ENCODE results near the gene GALNT2.

Gene GALNT2

DNA sequence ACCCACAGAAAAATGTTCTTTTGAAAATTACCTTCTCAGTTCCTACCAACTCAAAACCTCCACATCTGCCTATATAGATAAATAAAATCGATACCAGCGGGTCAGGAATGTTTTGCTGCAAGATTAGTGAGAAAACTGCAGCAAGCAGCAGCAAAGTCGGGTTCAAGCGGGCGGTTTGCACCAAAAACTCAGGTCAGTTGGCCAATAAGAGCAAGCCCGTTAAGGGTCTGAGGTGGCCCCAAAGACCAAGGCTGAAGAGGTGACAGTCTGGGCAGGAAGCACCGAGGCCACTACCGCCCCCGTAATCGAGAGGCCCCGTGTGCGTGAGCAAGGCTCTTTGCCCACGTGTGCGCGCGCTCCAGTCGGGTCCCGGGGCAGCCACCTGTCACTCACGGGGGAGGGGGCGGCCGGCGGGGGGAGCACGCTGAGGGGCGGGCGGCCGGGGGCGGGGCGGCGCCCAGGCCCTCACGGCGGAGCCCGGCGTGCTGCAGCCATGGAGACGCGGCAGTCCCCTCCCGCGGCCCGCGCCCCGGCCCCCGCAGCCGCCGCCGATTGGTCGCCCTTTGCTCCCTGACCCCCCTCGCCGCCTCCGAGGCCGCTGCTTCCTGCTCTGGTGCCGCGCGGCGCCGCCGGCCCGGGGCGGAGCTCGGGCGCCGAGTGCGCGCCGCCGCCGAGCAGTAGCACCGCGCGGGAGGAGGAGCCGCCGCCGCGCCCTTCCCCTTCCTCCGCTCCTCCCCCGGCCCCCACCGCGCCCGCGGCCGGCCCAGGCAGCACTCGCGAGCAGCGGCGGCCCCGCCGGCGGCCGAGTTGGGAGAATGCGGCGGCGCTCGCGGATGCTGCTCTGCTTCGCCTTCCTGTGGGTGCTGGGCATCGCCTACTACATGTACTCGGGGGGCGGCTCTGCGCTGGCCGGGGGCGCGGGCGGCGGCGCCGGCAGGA, at the start of gene GALNT2:
Gene GALNT2 (plus strand): TSS at position 773 of the 939 bp plus-strand sequence. CDS start 43 bp downstream, at position 816.
- DNase-seq, result peak; percentile 75 to 81

DNA sequence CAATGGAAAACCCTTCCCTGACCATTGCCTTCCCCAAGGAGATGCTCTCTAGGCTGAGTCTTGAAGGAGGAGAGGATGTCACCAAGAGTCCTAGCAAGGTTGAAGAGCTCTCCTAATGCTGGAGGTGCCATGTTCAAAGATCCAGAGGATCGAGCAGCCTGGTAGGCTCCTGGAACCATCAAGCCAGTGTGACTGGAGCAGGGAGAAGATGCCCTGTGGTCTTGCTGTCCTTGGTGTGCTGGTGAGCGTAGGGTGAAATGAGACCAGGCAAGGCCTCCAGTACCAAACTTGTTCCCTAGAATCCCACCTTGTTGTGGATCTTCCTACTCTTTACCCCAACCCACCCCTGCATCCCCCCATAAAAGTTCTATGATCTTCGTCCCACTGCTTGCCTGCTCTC, 46.6 kb upstream of the GALNT2 start:
- no peak for DNase-seq

DNA sequence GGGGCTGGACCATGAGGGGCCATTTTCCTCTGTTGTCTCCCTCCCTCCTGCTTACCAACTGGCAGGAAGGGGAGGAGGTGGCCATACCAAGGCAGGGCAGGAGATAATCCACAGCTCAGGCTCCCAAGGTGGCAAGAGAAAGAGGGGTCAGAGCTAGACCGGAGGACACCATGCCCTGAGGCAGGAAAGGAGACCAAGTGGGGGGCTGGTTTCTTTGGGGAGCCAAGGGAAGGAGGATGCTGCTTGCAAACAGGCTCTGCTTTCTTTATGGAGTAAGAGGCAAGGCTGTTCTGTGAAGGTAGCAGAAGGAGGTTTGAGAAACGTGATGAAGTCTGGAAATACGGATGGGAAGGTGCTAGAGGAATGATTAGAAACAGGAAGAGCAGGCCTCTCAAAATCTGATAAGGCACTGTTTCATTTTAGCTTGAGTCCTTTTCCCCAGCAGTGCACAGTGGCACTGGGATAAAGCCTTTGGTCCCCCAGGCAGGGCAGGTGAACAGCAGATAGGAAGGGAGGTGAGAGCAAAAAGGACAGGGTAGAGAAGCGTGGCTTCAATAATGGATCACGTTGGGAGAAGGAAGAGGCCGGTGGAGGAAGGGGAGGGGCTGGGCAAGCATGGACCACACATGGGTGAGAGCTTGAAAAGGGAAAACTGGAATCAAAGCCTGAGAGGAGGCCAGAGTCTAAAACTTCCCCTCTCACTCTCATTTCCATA, 44.2 kb upstream of the GALNT2 start:
- DNase-seq, result no peak

DNA sequence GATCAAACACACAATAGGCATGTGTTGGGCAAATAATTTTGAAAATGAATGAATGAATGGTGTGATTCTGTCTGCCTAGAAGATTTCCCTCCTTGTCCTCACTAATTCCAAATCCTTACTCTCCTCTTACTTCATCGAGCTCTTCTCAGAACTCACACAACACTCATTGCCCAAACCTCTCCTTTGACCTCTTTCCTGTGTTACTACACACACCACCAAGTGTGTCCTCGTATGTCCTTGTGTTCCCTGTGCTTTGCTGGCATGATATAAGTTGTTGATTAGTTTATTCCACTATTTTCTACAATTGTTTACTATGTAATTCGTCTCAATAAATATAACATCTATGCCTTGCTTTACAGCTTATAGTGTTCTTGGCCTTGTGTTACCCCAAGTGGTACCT, 41.4 kb upstream of the GALNT2 start:
- no peak for DNase-seq

DNA sequence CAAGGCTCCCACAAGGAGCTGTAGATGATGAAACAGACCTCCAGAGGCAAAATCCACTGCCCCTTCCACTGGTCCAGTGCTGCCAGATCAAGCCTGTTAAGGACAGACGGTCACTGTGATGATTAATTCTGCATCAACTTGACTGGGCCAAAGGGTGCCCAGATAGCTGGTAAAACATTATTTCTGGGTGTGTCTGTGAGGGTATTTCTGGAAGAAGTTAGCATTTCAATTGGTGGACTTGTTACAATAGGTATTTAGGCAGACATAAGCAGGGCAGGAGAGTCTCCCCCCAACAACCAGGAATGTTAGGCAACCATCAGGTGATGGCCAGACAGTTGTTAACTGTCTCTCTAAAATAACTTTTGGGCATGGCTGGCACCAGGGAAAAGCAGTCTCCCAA, 40.9 kb upstream of the GALNT2 start:
- DNase-seq, result no peak

DNA sequence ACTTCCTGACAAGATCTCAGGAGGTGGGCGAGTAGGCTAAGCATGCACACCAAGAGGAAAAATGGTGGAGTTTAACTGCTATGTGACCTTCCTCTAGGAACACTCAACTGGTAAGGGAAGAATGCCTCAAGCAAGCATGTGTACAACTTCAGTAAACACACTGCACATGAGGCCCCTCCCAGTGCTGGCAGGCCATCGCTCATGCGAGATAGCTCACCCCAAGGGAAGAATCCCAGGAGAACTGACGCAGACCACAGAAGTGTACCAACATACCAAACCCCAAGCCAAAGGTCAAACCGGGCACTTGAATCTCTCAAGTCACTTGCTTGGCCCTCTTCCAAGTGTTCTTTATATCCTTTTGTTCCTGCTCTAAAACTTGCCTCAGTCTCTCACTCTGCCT, 40.5 kb upstream of the GALNT2 start:
- no peak for DNase-seq

DNA sequence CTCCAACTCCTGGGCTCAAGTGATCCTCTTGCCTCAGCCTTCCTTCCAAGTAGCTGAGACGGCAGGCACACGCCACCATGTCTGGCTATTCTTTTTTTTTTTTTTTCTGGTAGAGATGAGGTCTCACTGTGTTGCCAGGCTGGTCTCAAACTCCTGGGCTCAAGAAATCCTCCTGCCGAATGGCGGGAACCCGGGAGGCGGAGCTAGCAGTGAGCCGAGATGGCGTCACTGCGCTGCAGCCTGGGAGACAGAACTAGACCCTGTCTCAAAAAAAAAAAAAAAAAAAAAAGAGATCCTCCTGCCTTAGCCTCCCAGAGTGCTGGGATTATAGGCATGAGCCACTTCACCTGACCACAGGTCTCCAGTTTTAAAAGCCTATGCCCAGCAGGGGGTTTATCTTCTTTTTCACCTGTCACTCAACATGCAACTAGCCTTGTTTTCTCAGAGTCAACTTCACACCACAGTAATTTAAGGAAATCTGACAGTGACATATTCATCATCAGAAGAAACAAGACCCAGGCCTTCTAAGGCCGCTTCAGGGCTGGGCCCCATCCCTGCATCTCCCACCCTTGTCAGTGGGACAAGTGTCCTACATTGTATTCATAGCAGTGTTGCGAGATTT, 38.3 kb upstream of the GALNT2 start:
- DNase-seq, result no peak

DNA sequence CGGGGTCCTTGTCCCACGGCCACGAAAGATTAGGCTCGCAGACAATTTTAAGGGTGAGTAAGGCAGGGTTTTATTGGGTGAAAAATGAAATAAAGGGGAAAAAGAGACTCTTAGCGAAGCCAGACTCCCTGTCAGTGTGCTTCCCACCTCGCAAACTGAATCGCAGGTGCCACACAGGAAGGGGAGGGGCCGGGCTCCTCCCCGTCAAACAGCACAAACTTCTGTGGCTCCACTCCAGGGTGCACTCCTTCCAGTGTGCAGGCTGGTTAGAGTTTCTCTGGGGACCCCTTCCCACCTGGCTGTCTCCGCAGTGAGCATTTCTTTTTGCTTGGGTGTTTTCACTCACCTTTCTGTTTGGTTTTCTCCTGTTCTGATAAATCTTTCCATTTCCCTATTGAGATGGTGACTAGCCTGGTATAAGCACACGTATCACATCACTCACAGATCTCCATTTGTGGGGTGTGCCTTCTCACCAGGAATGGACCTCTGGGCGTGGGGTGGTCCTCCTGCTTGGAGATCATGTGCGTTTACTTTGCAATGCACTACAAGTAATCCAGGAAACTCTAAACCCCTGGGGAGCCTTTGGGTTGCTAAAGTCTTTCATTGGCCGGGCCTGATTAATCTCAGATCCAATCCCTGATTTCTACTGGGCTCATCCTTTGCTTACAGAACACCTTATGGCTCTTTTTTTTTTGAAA, 37.6 kb upstream of the GALNT2 start:
- DNase-seq, result no peak

DNA sequence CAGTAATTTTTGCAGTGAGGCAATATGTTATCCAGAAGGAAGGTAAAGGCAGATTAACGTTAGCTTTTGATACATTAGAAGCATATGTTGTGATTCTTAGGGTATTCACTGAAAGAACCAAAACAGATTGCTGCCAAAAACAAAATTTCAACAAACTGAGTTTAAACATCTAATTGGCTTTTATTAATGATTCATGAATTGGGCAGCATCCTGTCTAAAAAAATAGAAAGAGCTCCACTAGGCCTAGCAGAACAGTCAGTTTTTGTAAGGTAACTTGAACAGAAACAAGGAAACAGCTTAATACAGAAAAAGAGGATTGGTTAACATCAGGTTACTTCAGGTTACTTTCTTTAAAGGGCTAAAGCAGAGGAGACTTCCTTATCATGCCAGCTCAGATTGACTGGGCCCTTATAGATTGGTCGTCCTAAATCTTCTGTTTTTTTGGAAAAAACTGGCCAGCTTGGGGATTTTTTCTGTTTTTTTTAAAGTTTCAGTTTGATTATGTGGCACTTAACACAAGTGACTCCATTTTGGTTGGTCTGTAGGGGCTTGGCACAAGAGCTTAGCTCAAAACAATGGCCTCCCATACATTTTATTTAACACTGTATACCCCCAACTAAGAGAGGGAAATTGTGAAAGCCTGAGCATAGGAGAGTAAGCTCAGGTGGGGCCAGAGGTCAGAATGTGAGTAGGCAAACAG, 36.8 kb upstream of the GALNT2 start:
- DNase-seq, result no peak

DNA sequence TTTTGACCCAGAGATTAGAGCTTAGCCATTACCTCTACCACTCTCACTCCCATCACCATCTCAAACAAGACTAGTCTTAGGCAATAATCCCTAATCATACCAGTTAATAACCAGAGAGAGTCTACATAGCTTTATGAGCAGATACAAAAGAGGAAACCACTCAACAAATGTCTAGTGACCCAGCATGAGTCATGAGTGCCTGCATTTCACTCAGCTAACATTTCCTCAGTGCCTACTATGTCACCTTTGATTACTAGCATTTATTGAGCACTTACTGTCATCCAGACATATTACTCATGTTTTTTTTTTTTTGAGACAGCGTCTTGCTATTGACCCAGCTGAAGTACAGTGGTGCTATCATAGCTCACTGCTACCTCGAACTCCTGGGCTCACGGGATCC, 35.9 kb upstream of the GALNT2 start:
- peak; percentile 25 to 41 for DNase-seq

DNA sequence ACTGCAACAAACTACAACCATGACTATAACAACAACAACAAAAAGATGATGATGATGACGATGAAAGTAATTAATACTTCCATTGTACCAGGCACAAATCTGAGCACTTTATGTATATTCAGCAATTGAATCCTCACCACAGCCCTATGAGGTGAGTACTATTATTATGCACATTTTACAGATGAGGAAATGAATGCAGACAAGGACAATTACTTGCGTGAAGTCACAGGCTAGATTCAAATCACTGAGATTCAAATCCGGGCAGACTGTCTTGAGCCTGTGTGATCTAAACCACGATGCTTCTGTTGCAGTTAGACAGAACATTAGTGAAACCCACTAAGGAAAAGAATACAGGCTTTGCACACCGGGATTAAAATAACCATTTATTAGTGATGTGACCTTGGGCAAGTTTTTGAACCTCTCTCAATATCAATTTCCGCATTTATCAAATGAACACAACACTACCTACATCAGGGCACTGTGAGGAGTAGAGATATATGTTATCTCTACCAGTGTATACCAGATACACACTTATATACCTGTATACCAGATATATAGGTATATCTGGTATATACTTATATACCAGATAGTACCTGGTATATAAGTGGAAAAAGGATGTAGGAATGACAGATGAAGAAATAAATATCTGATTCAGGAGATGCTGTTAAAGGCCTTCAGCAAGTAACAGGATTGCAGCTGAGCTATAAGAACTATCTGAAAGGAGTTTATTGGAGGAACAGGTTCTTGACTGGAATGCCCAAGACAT, 34.3 kb upstream of the GALNT2 start:
- DNase-seq, result no peak

DNA sequence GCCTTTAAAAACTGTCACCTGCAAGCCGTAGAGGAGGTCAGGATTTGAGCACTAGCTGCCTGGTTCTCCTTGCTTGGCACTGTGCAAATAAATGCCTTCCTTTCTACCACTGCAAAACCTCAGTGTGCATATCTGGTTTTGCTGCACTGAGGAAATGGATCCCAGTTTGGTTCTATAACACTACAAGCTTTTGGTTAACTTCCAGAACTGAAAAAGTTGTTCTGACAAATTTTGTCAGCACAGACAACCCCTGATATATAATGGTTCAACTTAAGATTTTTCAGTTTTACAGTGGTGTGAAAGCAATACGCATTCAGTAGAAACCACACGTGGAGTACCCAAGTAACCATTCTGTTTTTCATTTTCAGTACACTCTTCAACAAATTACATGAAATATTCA, 29.8 kb upstream of the GALNT2 start:
- no peak for DNase-seq

DNA sequence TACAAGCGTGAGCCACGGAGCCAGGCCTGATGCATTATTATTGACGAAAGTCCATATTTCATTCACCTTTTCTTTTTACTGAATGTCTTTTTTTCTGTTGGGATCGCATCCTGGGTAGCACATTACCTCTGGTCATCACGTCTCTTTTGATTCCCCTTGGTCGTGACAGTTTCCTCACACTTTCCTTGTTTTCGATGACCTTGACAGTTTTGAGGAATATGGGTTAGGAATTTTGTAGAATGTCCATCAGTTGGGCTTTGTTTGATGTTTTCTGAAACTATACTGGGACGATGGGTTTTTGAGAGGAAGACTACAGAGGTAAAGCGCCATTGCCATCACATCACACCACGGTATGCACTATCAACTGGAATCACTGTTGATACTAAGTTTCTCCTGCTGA, 26.6 kb upstream of the GALNT2 start:
- DNase-seq, result no peak

DNA sequence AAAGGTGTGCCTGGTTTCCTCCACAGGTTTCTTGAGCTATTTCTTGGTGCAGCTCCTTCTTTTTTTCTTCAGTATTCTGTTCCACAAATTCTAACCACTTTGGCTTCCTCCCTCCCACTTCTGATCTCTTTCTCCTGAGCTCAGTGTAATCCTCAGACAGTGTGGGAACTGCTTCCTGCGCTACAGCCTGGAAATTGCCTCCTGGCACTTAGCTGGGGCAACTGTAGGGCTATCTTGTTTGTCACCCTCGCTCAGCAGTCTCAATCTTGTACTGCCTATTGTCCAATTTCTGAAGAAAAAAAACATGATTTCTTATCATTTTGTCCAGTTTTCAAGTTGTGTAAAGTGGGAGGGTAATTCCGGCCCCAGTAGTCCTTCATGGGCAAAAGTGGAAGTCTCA, 24.0 kb upstream of the GALNT2 start:
- DNase-seq, result no peak

DNA sequence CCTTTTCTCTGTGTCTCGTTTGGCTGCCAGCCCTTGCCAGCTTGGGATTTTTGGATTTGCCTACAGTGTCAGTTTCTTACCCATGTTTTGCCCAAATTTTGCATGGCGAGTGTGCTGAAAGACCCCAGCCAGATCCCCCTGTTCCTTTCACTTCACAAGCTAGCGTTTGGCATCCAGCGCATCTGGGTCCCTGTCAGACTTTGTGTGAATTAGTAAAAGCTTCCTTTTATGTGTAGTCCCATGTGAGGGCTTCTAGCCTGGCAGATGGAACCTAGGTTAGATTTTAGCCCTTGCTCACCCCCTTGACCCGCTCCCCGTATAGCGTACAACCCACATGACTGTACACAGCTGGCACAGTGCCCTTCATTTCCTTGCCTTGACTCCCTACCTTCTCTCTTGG, 22.3 kb upstream of the GALNT2 start:
- no peak for DNase-seq

DNA sequence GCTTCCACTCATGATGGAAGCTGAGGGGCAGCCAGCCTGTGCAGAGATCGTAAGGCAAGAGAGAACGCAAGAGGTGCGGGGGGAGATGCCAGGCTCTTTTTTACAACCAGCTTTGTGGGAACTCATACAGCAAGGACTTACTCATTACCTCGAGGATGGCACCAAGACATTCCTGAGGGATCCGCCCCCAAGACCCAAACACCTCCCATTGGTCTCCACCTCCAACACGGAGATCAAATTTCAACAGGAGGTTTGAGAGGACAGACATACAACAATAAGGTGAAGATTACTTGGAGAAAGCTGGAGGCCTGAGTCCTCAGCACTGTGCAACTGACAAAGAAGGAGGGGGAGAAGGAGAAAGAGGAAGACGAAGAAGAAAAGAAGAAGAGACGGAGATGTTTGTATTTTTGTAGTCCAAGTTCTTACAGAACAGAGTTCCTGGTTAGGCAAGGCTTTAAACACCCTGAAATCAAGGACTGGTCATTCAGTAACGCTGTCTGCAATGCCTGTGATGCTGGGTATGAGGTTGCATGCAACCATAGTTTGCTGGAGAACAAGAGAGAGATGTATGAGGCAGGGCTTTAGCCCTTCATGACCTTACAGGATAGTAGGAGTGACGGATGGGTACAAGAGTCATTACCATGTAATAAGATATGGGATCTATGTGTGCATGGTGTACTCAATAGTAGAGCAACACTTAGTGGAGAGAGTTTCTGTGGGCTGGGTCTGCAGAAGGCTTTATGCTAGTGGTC, 19.7 kb upstream of the GALNT2 start:
- no peak for DNase-seq

DNA sequence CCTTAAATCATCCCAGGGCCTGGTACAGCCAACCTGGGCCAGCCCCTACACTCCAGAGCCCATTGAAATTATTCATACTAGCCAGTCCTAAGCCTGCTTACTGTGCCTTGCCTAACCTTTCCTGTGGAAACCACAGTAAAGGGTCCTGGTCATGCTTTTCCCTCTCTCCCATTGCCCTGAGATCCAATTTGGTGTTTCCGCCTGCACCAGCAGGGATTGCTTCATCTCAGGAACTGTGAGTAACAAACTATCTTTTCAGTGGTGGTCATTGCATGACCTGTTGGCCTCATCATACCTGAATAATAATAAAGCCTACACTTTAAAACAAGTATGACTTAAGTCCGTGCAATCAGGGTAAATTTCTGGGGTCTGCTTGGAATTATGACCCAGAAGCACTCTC, 18.7 kb upstream of the GALNT2 start:
- no peak for DNase-seq

DNA sequence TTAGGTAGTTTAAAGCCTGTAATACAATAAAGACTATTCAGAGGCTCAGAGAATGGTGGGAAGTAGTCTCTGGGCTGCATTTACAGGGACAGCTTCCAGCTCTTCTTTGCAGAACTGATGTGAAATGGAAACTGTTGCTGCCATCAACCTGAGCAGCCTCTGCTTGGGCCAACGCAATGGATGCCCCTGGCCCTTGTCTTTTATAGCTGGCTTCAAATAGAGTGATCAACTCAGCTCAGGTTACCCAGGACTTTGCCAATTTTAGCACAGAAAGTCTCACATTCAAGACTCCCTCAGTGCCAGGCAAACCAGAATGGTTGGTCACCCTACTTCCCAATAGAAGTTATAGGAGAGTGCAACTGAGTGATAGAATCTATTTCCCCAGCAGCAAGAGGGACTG, 18.1 kb upstream of the GALNT2 start:
- no peak for DNase-seq

DNA sequence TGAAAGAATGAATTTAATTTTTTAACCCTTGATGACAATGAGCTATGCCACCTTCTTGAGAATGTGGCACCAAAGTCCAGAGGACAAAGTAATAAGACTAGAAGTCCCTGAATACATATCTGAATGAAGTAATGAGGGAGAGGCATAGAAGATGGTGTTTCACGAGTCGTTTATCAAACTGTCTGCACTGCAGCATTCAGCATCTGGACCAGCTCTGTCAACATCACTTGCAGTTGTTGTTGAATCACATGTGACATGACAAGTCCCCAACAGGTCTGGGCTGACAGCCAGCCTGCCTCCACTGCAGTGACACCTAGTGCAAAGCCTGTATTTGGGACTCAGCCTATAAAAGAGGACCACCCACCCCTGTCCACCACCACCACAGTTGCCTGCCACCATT, 17.3 kb upstream of the GALNT2 start:
- no peak for DNase-seq

DNA sequence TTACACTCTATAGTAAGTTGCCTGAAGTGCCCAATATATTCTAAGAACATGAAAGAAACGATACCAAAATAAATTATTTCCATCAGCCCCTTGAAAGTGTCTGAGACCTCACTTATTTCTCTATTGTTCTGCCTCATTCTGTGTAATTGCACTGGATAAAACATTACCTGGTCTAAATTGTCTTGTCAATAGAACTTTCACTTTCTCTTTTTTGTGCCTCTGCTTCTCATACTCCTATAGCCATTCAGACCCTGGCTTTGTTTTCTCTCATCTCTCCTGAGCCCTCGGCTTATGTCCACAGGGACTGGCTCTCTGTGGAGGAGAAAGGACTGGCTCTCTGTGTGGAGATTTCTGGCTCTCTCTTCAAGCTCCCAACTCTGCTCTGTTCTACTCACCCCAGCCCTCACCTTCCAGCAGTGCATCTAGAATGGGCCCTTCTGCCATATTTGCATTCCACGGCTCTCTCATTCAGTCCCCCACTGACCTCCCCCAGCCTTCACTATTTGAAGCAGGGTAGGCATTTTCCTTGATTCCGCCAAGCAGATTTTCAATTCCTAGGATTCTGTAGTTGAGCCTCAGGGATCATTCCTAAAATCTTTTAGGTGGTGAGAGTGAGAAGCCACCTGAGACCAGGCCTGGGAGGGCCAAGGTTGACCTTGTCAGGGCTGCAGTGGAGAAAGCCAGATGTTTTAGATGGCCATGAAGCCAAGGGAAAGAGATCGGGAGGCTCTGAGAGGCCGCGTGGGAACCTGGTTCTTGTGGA, 15.9 kb upstream of the GALNT2 start:
- DNase-seq, result no peak

Data from AML-193 (cell line).